ENCODE data around the gene PSMC4.
"Not testable (repeated sequence)": the region's sequence is repeated elsewhere in the genome, so short reads cannot be mapped to it uniquely, and the experiment has no call there.

The PSMC4 gene

DNA sequence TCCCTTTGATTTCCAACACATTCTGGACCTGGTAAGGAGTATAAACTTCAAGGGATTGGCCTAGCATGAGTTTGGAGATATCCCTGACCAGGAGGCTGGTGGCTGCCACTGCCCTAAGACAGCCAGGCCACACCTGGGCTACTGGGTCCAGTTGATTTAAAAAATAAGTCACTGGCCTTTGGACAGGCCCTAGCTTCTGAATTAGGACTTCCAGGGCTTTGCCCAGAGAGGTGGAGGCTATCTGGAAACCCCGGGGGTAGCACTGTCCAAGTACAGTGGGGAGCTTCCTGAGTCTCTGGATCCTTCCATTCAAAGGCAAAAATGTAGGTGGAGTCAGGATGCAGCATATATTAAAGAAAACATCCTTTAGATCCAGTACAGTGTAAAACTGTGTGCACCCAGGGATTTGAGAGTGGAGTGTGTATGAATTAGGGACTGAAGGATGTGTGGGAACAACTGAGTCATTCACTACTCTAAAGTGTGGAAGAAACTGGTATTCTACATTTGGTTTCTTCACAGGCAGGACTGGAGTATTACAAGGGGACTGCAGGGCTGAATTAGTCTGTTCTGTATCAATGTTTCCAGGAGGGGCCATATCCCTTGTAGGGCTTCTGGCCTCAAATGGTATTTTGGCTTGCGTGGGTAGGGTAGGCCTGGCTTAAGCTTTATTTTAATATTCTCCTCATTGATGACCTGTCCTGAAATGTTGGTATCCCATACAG lies 21.8 kb upstream of the PSMC4 start:
- no peak for DNase-seq

DNA sequence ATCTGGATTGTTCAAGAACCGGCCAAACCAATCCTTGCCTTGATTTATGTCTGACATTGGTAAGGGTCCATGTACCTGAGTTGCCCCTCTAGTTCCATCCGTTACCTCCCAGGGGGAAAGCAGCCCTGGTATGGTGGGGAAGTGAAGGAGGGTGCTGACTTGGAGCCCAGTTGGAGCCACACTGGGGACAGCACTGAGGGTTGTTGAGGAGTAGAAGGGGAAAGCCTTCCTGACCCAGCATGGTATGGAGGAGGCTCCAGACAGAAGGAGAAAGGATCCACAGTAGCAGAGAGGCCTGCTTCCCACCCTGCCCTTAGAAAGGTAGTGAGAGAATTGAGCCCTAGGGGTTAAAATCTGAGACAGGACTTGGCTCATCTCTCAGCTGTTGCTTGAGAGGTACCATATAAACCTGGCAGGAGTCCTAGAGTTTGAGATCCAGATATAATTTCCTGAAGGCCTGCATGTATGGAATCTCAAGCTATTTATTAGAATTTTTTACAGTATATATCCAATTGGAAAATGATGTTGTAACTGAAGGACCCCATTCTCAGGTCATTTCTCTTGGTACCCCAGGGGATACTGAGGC lies 19.8 kb upstream of the PSMC4 start:
- no peak for DNase-seq

DNA sequence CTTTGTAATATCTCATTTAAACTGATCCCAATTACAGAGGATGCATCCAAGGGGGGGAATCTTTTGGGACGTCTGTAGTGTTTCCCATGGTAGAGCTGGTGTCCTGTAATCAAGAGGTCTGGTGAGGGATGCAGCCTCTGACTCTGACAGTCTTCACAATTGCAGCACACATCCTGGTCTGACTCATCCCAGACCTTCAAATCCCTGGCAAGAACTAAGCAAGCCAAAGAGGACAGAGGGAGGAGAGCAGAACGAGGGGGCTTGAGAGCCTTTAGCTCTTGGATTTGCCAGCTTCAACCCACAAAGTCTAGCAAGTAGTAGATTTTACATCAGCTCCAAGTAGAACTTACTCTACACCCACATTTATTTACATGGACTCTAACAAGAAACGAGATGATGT lies 19.3 kb upstream of the PSMC4 start:
- DNase-seq: no peak

DNA sequence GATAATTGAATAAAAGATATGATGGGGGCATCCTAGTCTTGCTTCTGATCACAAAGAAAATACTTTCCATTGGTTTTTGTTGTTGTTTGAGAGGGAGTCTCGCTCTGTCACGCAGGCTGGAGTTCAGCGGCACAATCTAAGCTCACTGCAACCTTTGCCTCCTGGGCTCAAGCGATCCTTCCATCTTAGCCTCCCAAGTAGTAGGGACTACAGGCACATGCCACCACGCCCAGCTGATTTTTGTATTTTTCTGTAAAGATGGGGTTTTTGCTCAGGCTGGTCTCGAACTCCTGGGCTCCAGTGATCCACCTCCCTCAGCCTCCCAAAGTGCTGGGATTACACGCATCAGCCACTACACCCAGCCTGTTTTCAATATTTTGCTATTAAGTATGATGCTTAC lies 17.1 kb upstream of the PSMC4 start:
- DNase-seq: no peak

DNA sequence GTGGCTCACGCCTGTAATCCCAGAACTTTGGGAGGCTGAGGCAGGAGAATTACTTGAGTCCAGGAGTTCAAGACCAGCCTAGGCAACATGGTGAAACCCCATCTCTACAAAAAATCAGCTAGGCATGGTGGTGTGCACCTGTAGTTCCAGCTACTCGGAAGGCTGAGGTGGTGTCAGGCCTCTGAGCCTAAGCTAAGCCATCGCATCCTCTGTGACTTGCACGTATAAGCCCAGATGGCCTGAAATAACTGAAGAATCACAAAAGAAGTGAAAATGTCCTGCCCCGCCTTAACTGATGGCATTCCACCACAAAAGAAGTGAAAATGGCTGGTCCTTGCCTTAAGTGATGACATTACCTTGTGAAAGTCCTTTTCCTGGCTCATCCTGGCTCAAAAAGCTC lies 13.1 kb upstream of the PSMC4 start:
- DNase-seq: not testable (repeated sequence)

DNA sequence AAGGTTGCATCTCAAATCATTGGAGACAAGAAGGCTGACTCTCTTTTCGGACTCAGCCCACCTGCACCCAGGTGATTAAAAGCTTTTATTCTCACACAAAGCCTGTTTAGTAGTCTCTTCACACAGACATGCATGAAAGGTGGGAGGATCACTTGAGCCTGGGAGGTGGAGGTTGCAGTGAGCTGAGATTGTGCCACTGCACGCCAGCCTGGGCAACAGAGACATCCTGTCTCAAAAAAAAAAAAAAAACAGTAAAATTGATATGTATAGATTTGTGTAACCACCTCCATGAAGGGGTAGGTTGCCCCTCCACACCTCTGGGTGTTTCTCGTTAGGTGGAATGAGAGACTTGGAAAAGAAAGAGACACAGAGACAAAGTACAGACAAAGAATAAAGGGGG lies 12.0 kb upstream of the PSMC4 start:
- DNase-seq: not testable (repeated sequence)

DNA sequence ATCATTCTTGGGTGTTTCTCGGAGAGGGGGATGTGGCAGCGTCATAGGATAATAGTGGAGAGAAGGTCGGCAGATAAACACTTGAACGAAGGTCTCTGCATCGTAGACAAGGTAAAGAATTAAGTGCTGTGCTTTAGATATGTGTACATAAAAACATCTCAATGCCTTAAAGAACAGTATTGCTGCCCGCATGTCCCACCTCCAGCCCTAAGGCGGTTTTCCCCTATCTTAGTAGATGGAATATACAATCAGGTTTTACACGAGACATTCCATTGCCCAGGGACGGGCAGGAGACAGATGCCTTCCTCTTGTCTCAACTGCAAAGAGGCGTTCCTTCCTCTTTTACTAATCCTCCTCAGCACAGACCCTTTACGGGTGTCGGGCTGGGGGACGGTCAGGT lies 11.6 kb upstream of the PSMC4 start:
- not testable (repeated sequence) for DNase-seq

DNA sequence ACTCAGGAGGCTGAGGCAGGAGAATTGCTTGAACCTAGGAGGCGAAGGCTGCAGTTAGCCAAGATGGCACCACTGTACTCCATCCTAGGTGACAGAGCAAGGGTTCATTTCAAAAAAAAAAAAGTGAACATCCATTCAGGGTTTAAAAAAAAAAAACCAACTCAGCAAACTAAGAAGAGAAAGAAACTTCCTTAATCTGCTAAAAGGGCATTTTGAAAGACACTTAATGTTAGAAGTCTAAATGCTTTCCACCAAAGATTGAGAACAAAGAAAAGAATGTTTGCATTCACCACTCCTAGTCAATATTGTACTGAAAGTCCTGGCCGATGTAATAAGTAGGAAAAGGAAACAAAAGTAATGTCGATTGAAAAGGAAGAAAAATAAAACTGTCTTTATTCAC lies 7.1 kb upstream of the PSMC4 start:
- no peak for DNase-seq

DNA sequence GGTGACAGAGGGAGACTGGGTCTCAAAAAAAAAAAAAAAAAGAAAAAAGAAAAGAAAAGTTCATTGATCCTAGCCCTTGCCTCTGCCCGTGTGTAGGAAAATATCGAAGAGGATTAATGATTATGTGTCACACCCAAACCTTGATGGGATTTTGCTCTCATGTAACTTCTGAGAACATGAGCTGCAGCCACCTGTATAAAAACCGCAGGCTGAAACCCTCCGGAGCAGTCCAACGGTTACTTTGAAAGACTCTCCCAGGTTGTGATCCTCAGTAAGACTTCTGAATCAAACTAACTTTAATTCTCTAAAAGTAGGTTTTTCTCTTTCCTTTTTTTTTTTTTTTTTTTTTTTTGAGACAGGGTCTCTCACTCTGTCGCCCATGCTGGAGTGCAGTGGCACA lies 4.3 kb upstream of the PSMC4 start:
- no peak for DNase-seq

DNA sequence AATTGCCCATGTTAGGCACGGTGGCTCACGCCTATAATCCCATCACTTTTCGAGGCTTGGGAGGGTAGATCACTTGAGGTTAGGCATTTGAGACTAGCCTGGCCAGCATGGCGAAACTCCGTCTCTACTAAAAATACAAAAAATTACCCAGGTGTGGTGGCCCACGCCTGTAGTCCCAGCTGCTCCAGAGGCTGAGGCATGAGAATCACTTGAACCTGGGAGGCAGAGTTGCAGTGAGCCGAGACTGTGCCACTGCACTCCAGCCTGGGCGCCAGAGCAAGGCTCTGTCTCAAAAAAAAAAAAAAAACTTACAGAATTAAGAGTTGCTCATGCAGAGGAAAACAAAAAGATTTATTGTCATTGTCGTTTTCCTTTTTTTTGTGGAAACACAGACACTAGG lies 3.4 kb upstream of the PSMC4 start:
- no peak for DNase-seq

DNA sequence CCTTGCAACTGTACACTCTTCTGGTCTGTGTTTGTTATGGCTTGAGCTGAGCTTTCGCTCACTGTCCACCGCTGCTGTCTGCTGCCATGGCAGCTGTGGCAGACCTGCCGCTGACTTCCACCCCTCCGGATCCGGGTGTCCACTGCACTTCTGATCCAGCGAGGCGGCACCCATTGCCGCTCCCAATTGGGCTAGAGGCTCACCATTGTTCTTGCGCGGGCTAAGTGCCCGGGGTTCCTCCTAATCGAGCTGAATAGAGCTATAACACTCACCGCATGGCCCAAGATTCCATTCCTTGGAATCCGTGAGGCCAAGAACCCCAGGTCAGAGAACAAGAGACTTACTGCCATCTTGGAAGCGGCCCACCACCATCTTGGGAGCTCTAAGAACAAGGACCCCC lies 2.2 kb upstream of the PSMC4 start:
- no peak for DNase-seq

DNA sequence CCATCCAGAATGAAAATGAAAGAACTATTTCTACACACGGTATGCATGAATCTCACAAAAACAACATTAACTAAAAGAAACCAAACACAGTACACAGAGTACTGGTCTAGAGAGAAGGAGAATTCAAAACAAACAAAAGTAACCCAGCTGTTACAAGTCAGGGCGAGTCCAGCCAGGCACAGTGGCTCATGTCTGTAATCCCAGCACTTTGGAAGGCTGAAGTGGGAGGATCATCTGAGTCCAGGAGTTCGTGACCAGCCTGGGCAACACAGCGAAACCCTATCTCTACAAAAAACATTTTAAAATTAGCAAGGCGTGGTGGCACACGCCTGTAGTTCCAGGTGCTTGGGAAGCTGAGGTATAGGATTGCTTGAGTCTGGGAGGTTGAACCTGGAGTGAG lies 1.7 kb upstream of the PSMC4 start:
- DNase-seq: peak; percentile 16

DNA sequence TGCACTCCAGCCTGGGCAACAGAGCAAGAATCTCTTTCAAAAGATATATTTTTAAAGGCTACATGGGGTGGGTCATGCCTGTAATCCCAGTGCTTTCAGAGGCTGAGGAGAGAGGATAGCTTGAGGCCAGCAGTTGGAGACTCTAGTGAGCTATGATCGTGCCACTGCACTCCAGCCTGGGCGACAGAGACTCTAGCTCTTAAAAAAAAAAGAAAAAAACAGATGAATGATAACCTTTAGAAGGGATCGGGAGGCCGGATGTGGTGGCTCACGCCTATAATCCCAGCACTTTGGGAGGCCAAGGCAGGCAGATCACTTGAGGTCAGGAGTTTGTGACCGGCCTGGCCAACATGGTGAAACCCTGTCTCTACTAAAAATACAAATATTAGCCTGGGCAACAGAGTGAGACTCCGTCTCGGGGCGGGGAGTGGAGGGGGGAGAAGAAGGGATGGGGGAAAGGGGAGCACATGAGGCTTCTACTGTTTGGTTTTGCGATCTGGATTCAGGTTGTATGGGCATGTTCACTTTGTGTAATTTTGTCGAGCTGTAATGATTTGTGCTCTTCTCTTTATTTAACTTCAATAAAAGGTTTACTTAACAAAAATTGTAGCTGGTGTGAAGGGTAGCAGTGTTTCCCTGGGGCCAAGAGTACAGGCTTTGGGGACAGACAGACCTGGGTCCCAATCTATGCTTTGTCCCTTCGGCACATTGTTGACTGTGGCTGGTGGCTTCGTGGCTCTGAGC lies 1.1 kb upstream of the PSMC4 start:
- peak; percentile 13 for DNase-seq

DNA sequence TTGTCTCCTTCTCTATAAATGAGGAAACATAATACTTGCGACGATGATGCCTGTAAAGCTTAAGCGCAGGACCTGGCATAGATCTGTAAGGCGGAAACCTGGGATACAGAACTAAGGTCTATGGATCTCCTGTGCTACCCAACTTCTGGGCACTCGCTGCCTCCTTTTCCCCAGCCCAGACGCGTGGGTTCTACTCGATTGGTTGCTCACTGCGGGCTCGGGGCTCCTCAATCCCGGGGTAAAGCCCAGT lies 615 bp upstream of the PSMC4 start:
- DNase-seq: peak; percentile 61

DNA sequence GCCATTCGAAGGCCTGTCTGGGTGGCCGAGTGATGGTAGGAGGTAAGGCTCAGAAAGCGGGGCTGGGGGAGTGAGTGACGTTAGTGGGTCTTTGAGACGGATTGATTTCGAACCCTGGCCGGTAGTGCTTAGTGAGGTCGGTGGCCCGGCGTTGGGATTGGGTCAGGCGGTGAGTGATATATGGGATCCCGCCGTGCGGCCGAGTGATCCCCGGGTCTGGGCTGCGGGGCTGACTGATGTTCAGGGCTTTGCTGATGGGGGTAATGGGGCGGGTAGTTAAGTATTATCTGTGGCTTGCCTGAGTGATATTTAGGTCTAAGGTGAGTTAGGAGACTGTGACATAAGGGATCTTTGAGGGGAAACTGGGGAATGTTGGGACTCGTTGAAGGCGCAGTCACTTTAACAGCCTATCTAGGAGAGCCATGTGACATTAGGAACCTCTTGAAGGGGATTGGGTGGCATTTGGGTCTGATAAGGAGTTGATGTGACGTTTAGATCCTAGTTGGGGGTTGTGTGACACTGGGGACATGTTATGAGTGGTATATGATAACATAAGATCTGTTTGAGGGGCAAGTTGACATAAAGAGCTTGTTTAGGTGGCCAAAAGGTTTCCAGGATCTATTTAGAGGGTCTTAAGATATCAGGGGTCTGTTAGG lies 543 bp downstream of the PSMC4 start:
- peak; percentile 64 for DNase-seq

DNA sequence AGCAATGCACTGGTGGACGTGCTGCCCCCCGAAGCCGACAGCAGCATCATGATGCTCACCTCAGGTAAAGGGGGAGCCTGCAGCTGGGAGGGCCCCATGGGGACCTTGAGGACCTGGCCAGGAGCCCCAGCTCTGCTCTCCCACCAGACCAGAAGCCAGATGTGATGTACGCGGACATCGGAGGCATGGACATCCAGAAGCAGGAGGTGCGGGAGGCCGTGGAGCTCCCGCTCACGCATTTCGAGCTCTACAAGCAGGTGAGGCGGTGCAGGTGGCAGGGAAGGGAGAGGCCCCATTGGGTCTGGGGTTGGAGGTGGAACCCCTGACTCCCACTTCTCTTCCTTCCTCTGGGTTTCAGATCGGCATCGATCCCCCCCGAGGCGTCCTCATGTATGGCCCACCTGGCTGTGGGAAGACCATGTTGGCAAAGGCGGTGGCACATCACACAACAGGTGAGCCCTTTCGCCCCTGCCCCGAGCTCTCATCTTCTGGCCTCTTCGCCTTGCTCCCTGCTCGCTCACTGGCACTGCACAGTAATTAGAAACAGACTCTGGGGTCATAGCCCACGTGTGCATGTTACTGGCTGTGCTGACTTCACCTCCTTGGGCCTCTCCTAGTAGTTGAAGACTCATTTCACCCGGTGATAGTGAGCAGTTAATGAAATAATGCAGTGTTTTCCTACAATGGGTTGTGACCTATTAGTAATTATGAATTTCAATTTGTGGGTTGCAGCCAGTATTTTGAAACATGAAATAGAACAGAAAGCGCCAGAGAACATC lies 3.6 kb downstream of the PSMC4 start:
- DNase-seq: no peak

DNA sequence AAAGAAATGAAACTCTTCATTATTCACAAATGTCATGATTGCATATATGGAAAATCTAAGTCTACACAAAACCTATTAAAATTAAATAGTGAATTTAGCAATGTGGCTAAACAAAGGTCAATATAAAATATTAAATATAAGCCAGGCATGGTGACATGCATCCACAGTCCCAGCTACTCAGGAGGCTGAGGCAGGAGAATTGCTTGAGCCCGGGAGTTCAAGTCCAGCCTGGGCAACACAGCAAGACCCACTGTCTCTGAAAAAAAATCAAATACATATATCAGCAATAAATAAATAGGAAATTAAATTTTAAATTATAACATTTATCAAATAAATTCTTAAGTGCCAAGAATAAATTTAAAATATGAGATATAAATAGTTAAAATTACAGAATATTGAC lies 11.9 kb downstream of the PSMC4 start:
- no peak for DNase-seq

DNA sequence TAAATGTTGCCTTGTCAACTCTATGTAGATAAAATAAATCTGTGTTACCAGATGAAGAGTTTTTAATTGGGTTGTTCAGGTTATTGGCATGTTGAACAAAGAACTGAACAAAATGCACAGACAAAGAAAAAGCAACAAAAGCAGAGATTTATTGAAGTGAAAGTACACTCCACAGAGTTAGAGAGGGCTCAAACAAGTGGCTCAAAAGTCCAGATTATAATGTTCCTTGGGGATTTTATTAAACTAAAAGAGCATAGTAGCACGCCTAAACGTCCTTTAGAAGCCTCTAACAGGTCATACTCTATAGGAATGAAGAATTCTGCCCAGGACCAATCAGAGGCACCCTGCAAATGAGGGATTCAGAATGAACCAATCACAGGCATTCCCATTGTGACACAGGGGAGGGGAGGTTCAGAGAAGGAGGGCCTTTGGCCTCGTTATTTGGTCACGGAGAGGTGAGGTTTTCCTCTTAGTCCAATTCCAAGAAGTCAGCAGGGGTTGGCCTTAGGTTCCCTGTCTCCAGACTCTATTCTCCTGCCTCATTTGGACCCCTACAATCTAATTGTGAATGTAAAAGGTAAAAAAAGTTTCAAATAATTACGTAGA lies 12.8 kb downstream of the PSMC4 start:
- no peak for DNase-seq

DNA sequence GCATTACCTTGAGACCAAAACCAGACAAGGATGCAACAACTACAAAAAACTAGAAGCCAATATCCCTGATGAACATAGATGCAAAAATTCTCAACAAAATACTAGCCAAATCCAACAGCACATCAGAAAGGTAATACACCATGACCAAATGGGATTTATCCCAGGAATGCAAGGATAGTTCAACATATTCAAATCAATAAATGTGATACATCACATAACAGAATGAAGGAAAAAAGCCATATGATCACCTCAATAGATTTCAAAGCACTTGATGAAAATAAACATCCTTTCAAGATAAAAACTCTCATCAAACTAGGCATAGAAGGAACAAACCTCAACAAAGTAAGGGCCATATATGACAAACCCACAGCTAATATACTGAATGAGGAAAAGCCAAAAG lies 15.7 kb downstream of the PSMC4 start:
- no peak for DNase-seq

DNA sequence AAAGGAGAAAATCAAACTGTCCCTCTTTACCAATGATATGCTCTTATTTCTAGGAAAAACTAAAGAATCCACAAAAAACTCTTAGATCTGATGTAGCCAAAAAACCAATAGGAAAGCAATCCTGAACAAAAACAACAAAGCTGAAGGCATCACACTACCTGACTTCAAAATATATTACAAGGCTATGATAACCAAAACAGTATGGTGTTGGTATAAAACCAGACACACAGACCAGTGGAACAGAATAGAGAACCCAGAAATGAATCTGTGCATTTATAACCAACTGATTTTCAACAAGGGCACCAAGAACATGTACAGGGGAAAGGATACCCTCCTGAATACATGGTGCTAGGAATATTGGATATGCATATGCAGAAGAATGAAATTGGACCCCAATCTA lies 16.2 kb downstream of the PSMC4 start:
- DNase-seq: no peak

DNA sequence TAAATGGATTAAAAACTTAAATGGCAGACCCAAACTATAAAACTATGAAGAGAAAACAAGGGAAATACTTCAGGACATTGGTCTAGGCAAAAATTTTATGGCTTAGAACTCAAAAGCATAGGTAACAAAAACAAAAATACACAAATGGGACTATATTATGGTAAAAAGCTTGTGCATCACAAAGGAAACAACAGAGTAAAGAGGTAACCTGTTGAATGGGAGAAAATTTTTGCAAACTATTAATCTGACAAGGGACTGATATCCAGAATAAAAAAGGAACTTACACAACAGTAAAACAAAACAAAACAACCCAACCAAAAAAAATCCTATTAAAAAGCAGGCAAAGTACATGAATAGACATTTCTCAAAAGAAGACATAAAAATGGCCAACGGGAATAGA lies 16.6 kb downstream of the PSMC4 start:
- no peak for DNase-seq

DNA sequence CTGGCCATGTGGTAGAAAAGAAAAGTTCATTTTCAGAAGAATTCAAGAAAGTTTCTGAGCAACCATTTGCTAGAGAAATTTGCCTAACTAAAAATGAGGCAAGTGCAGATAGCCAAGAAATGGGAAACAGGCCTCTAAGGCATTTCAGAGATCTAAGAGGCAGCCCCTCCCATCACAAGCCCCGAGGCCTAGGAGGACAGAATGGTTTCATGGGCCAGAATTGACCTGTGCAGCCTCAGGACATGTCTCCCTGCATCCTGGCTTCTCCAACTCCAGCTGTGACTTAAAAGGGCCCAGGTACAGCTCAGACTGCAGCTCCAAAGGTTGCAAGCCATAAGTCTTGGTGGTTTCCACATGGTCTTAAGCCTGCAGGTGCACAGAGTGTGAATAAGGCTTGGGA lies 22.6 kb downstream of the PSMC4 start:
- no peak for DNase-seq

DNA sequence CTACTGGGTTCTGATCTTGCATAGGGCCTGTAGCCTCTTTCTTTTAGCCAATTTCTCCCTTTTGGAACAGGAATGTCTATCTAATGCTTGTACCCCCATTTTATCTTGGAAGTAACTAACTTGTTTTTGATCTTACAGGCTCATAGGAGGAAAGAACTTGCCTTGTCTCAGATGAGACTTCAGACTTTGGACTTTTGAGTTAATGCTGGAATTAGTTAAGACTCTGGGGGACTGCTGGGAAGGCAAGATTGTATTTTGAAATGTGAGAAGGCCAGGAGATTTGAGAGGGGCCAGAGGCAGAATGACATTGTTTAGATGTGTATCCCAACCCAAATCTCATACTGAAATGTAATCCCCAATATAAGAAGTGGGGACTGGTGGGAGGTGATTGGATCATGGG lies 23.4 kb downstream of the PSMC4 start:
- no peak for DNase-seq
